Stomach smooth muscle (tissue), 2 donors: Measurements from ENCODE around the gene ZC3H15.

Source experiments
- H3K27ac ChIP-seq: one replicate; pipeline ENCODE4 v1.7.0; 2013; ENCODE audit warnings: mild to moderate bottlenecking, low read length, inconsistent platforms
- H3K27me3 ChIP-seq, 2 donors: one replicate each; pipeline ENCODE4 v1.7.0; 2013; ENCODE audit warnings: low read length in 2 of 2; ENCODE audit not compliant: insufficient read depth in 2 of 2, control insufficient read depth in 1 of 2
- H3K36me3 ChIP-seq, 2 donors: one replicate each; pipeline ENCODE4 v1.7.0; 2013; ENCODE audit warnings: low read length in 2 of 2; ENCODE audit not compliant: control insufficient read depth in 2 of 2, insufficient read depth in 2 of 2
- H3K4me1 ChIP-seq: one replicate; pipeline ENCODE4 v1.7.0; 2013; ENCODE audit warnings: low read length; ENCODE audit not compliant: control insufficient read depth, insufficient read depth
- H3K4me3 ChIP-seq, 2 donors: one replicate each; pipeline ENCODE4 v1.7.0; 2013; ENCODE audit warnings: low read length in 2 of 2
- H3K9ac ChIP-seq, 2 donors: one replicate each; pipeline ENCODE4 v1.7.0; 2013; ENCODE audit warnings: low read length in 2 of 2, mild to moderate bottlenecking in 1 of 2
- H3K9me3 ChIP-seq, 2 donors: one replicate each; pipeline ENCODE4 v1.7.0; 2013; ENCODE audit warnings: low read length in 2 of 2; ENCODE audit not compliant: control insufficient read depth in 2 of 2
- donor health status: healthy.
- donor health status: Pancreatic carcinoma.

Gene ZC3H15

DNA sequence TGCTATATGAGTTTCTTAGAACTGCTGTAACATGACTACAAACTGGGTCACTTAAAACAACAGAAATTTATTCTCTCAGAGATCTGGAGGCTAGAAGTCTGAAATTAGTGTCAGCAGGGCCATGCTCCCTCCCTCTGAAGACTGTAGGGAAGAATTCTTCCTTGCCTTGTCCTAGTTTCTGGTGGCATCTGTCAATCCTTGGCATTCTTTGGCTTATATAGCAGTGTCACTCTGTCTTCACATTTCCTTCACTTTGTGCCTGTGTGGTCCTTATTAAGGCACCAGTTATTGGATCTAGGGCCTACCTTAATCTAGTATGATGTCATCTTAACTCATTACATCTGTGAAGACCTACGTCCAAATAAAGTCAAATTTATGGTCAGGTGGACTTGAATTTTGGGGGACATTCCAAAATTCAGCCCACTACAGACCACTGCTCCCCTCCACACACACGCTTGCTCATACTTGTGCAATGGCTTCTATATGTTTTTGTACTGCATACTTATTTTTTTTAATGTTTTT is 7.6 kb downstream of the ZC3H15 start:
- Histone ChIP-seq H3K9ac (no peak overlapping the region), H3K9me3 (no peaks in the 10 kb centered on the region), H3K27ac (no peak overlapping the region), H3K4me1 (peaks cover 2% of the 10 kb centered on the region), H3K4me3 (no peak overlapping the region), H3K36me3 (peaks cover 8 to 16% of the 10 kb centered on the region in 2 donors), H3K27me3 (no peaks in the 10 kb centered on the region)

DNA sequence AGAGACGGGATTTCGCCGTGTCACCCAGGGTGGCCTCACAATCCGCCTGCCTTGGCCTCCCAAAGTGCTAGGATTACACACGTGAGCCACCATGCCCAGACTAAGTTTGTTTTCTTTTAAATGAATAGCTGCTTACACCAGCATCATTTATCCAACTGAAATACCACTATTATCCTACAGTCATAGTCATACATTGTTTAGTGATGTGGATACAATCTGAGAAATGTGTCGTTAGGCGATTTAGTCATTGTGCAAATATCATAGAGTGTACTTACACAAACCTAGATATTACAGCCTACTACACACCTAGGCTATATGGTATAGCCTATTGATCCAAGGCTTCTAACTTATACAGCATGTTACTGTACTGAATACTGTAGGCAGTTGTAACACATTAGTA is 10.3 kb downstream of the ZC3H15 start:
- Histone ChIP-seq H3K27me3 (no peaks in the 10 kb centered on the region), H3K4me1 (peaks cover 2% of the 10 kb centered on the region), H3K4me3 (no peak overlapping the region), H3K36me3 (peaks cover 17 to 18% of the 10 kb centered on the region in 2 donors), H3K9me3 (no peaks in the 10 kb centered on the region), H3K27ac (no peak overlapping the region), H3K9ac (no peak overlapping the region)

DNA sequence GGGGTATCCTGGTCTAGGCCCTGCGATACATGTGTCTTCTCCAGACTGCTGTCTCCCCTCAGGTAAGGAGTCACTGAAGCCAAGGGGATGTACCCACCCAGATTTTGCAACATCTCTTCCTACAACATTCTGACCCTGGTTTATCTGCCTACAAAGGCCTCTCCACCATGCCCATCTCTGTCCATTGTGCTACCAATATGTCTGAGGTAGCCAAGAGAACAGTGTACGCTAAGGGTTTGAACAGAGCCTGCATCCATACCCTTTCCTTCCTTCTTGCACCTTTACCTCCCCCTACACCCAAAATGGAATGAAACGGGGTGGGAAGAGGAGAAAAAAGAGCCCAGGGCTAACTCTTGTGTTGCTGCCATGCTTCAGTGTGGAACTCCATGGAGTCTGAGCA is 11.9 kb downstream of the ZC3H15 start:
- Histone ChIP-seq H3K9me3 (no peaks in the 10 kb centered on the region), H3K27me3 (no peaks in the 10 kb centered on the region), H3K4me3 (no peak overlapping the region), H3K36me3 (peaks cover 21 to 23% of the 10 kb centered on the region in 2 donors), H3K9ac (no peak overlapping the region), H3K4me1 (no peaks in the 10 kb centered on the region), H3K27ac (no peak overlapping the region)

DNA sequence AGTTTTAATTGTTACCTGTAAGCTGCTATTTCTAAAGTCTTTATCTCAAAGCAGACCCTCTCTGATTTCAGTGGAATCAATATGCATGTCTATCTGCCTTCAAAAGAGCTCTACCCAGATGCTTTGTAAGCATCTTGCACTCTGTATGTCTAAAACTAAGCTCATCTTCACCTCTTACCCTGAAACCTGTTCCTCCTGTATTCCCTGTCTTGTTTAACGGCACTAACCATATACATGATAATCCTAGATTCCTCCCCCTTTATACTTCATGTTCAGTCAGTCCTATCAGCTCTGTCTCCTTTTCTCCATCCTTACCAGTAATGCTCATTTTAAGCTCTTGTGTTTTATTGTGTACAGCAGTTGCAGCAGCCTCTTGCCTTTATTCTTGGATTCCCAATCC is 12.8 kb downstream of the ZC3H15 start:
- no peaks in the 10 kb centered on the region for H3K9me3 ChIP-seq
- H3K4me1 ChIP-seq: no peaks in the 10 kb centered on the region
- H3K27me3 ChIP-seq: no peaks in the 10 kb centered on the region
- peaks cover 21 to 28% of the 10 kb centered on the region in 2 donors for H3K36me3 ChIP-seq
- H3K4me3 ChIP-seq: no peak overlapping the region
- H3K27ac ChIP-seq: no peak overlapping the region
- H3K9ac ChIP-seq: no peak overlapping the region

DNA sequence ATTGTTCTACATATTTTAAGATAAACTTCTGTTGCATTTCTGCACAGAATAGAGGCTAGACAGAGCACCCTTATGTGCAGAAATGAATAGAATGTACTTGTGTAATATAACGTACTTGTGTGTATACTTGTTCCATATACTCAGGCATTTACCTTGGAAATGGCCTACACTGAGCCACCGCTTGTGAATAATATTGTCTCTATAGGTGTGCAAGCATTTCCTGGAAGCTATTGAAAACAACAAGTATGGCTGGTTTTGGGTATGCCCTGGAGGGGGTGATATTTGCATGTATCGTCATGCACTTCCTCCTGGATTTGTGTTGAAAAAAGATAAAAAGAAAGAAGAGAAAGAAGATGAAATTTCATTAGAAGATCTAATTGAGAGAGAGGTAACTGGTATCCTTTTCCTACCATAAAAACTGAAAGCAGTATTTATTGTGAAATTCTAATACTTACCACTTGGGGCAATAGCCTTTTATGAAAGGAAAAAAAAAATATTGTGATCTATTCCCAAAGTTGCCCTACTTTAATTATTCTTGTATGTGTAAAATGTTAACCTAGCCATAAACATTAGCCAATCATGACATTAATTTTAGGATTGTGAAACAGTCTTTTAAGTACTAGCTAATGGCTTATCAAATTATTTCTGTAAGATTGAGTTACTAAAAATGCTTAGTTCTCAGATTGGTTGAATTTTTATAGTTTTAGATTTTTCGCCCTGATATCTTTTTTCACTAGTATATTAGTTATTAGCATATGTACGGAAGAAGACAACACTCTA is 18.0 kb downstream of the ZC3H15 start:
- Histone ChIP-seq H3K4me3 (no peak overlapping the region), H3K9me3 (no peaks in the 10 kb centered on the region), H3K27me3 (no peaks in the 10 kb centered on the region), H3K36me3 (peaks cover 21 to 38% of the 10 kb centered on the region in 2 donors), H3K27ac (no peak overlapping the region), H3K4me1 (no peaks in the 10 kb centered on the region), H3K9ac (no peak overlapping the region)

DNA sequence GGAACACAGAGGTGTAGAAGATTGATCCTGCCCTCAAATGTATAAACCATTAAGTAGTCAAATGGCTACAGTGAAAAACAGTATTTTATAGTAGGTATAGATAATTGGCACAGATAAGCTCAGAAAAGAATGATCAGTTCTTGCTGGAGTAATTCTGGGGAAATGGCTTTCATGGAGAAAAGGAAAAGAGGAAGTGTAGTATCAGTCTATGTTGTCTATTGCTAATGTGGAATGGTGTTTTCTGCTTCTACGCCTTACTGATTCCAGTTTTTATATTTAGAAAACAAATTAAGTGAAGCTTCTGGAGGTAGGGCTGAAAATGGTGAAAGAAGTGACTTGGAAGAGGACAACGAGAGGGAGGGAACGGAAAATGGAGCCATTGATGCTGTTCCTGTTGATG is 22.2 kb downstream of the ZC3H15 start:
- Histone ChIP-seq H3K27me3 (no peaks in the 10 kb centered on the region), H3K4me1 (no peaks in the 10 kb centered on the region), H3K9me3 (no peaks in the 10 kb centered on the region), H3K27ac (no peak overlapping the region), H3K9ac (no peak overlapping the region), H3K36me3 (peaks cover 8 to 38% of the 10 kb centered on the region in 2 donors), H3K4me3 (no peak overlapping the region)

DNA sequence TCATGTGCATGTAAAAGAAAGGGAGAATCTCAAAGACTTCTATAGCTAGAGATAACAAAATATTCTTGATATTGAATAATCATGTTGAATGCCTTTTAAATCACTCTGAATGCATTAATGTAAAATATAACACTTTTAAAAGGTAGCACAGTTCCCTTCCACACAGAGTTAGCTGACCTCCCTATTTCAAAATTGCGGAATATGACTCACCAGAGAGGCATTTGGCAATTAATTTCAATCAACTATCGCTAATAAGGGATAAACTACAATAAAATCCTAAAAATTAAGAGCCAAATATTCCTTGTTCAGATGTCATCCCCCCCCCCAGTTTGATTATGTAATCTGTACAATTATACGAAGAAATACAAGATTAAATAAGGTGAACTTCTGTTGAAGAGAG is 29.3 kb downstream of the ZC3H15 start:
- Histone ChIP-seq H3K9ac (no peak overlapping the region), H3K4me3 (no peak overlapping the region), H3K9me3 (no peaks in the 10 kb centered on the region), H3K4me1 (no peaks in the 10 kb centered on the region), H3K27me3 (no peaks in the 10 kb centered on the region), H3K27ac (no peak overlapping the region), H3K36me3 (peaks cover 0 to 10% of the 10 kb centered on the region in 2 donors)

DNA sequence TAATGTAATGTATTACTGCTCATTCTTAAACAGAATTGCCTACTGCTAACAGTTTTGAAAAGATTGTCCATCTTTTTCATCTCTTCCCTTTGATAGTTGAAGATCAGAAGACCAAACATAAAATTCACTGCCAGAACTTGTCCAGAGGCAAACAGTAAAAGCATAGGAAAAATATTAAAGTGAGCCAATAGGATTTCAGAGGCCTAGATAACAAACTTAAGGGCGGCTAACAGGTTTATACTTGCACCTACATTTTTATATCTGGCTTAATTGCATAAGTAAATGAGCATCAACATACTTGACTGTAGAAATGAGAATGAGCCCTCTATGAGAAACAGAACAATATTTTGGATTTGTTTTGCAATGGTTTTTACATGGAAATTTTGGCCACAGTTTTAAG is 30.3 kb downstream of the ZC3H15 start:
- Histone ChIP-seq H3K9me3 (no peaks in the 10 kb centered on the region), H3K4me3 (no peak overlapping the region), H3K4me1 (no peaks in the 10 kb centered on the region), H3K27me3 (no peaks in the 10 kb centered on the region), H3K9ac (no peak overlapping the region), H3K27ac (no peak overlapping the region), H3K36me3 (peaks cover 5 to 9% of the 10 kb centered on the region in 2 donors)

DNA sequence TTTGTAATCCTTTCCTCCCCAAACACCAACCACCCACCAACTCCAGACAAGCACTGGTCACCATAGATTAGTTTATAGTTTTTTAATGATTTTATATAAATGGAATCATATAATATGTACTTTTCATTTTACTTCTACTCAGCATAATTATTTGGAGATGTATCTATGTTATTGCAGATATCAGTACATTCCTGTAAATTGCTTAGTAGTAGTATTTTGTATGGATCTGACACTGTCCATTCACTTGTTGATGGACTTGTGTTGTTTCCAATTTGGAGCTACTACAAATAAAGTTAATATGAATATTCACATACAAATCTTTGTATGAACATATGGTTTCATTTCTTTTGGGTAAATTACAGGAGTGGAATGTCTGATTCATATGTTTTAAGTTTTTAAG is 31.0 kb downstream of the ZC3H15 start:
- no peak overlapping the region for H3K9ac ChIP-seq
- H3K4me3 ChIP-seq: no peak overlapping the region
- no peaks in the 10 kb centered on the region for H3K9me3 ChIP-seq
- no peaks in the 10 kb centered on the region for H3K27me3 ChIP-seq
- H3K36me3 ChIP-seq: peaks cover 2 to 5% of the 10 kb centered on the region in 2 donors
- peaks cover 1% of the 10 kb centered on the region for H3K4me1 ChIP-seq
- no peak overlapping the region for H3K27ac ChIP-seq

DNA sequence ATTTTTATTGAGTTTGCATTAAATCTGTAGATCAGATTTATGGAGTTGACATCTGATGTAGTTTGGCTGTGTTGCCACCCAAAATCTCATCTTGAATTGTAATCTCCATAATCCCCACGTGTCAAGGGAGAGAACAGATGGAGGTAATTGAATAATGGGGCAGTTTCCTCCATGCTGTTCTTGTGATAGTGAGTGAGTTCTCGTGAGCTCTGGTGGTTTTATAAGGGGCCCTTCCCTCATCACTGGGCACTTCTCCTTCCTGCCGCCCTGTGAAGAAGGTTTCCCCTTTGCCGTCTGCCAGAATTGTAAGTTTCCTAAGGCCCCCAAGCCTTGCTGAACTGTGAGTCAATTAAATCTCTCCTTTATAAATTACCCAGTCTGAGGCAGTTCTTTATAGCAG is 32.2 kb downstream of the ZC3H15 start:
- Histone ChIP-seq H3K9me3 (no peaks in the 10 kb centered on the region), H3K4me1 (peaks cover 3% of the 10 kb centered on the region), H3K27ac (no peak overlapping the region)

DNA sequence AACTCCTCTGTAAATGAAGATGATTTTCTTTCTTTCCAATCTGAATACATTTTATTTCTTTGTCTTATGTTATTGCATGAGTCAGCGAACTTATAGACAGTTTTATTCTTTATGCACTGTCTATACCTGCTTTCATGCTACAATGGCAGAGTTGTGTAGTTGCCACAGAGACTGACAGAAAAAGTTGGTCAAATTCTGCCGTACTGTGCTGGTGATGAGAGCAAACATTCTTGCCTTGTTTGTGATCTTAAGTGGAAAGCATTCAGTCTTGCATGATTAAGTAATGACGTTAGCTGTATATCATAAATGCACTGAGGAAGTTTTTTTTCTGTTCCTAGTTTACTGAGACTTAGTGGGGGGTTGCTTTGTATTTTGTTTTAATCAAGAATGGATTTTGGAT is 32.9 kb downstream of the ZC3H15 start:
- peaks cover 3% of the 10 kb centered on the region for H3K4me1 ChIP-seq
- H3K27me3 ChIP-seq: no peaks in the 10 kb centered on the region
- no peak overlapping the region for H3K27ac ChIP-seq
- no peaks in the 10 kb centered on the region for H3K9me3 ChIP-seq
- no peak overlapping the region for H3K9ac ChIP-seq
- H3K36me3 ChIP-seq: peaks cover 0 to 5% of the 10 kb centered on the region in 2 donors
- no peak overlapping the region for H3K4me3 ChIP-seq

More for the DNA sequence above, 32.2 kb downstream of the ZC3H15 start:
- Histone ChIP-seq H3K9ac (no peak overlapping the region), H3K36me3 (peaks cover 2 to 5% of the 10 kb centered on the region in 2 donors), H3K4me3 (no peak overlapping the region), H3K27me3 (no peaks in the 10 kb centered on the region)
